ENCODE data around the gene ACER1.

Gene ACER1

GRCh38 chr19:6264803-6265202, 68.6 kb downstream of the ACER1 start:
- DNase-seq = no peak

GRCh38 chr19:6263735-6264444, 69.5 kb downstream of the ACER1 start:
- no peak for DNase-seq

- DNase-seq = no peak
These were observed 70.1 kb downstream of the ACER1 start for GRCh38 chr19:6263306-6263705.

GRCh38 chr19:6262519-6262918, 70.9 kb downstream of the ACER1 start:
- DNase-seq = no peak

- no peak for DNase-seq
These were observed 71.5 kb downstream of the ACER1 start for GRCh38 chr19:6261883-6262282.

- no peak for DNase-seq
These were observed 72.3 kb downstream of the ACER1 start for GRCh38 chr19:6260912-6261650.

- no peak for DNase-seq
These were observed 73.0 kb downstream of the ACER1 start for GRCh38 chr19:6260376-6260775.

GRCh38 chr19:6259312-6259861, 74.0 kb downstream of the ACER1 start:
- no peak for DNase-seq

- DNase-seq = no peak
These were observed 74.5 kb downstream of the ACER1 start for GRCh38 chr19:6258812-6259311.

Data from activated CD4-positive, alpha-beta T cell treated with anti-CD3 and anti-CD28 coated beads, Interleukin-10, Interleukin-2, amounts not matched to agents 100 ng/mL and 50 ng/mL, durations not matched to agents 16 hours and 8 hours (primary cell).